IMR-90 (cell line): ENCODE data around the gene RPN2. TPM values are rescaled to one million over a fixed set of nuclear protein-coding genes. Genes with fewer than 3 reads are reported as not detected.

Experiments
- ATAC-seq: fragments of 200-7000 bp; cut with Tn5 transposase; 2 replicates; pipeline ENCODE4 v1.9.1; 2020; ENCODE audit warnings: low read depth, mild to moderate bottlenecking, moderate library complexity
- BruUV-seq: library from RNA; stranded (reverse); fragments of 400-500 nt; replicated peaks from 2 replicates; lab custom pipeline; 2021; lab: Mats Ljungman, UMichigan
- CTCF ChIA-PET: fragments of 300-600 bp; formaldehyde crosslinking; extraction: SDS; loops from one replicate; lab custom pipeline; 2021; ENCODE audit warnings: antibody characterized with exemption; lab: Yijun Ruan, JAX
- POLR2A ChIA-PET: fragments of 300-600 bp; sonication (Branson Sonifier 250); formaldehyde crosslinking; loops from one replicate; lab custom pipeline; 2022; ENCODE audit warnings: antibody characterized with exemption; ENCODE audit not compliant: unreplicated experiment; lab: Charles Lee
- DNase-seq: peaks from one replicate; pipeline ENCODE4 v3.0.0; 2013
- H2AFZ ChIP-seq: replicated peaks from 2 replicates; pipeline ENCODE3; 2013; ENCODE audit warnings: low read length, mild to moderate bottlenecking; ENCODE audit not compliant: poor library complexity
- H2AK5ac ChIP-seq: 2 replicates; pipeline ENCODE4 v1.6.1; 2013; ENCODE audit warnings: low read depth, low read length, inconsistent platforms
- H2AK9ac ChIP-seq: replicated peaks from 2 replicates; pipeline ENCODE3; 2013; ENCODE audit warnings: mild to moderate bottlenecking, low read depth, low read length, moderate library complexity; ENCODE audit not compliant: poor library complexity
- H2BK120ac ChIP-seq: 2 replicates; pipeline ENCODE4 v1.6.1; 2013; ENCODE audit warnings: low read depth, low read length, inconsistent platforms
- H2BK15ac ChIP-seq: 3 replicates; pipeline ENCODE4 v1.6.1; 2013; ENCODE audit warnings: low read depth, low read length, inconsistent platforms
- H2BK20ac ChIP-seq: 2 replicates; pipeline ENCODE4 v1.6.1; 2013; ENCODE audit warnings: low read depth, mild to moderate bottlenecking, inconsistent platforms, low read length, moderate library complexity
- H2BK5ac ChIP-seq: 2 replicates; pipeline ENCODE4 v1.6.1; 2013; ENCODE audit warnings: mild to moderate bottlenecking, low read depth, low read length, inconsistent platforms; ENCODE audit not compliant: poor library complexity, severe bottlenecking
- H3K14ac ChIP-seq: replicated peaks from 2 replicates; pipeline ENCODE4 v1.6.1; 2013; ENCODE audit warnings: low read depth, low read length, inconsistent platforms
- H3K18ac ChIP-seq: 2 replicates; pipeline ENCODE4 v1.6.1; 2013; ENCODE audit warnings: low read depth, low read length, control low read depth
- H3K23ac ChIP-seq: 2 replicates; pipeline ENCODE4 v1.6.1; 2013; ENCODE audit warnings: low read depth, low read length, inconsistent platforms
- H3K27ac ChIP-seq: 2 replicates; pipeline ENCODE4 v1.5.1; 2013; ENCODE audit warnings: mild to moderate bottlenecking, control low read depth, low read length; ENCODE audit not compliant: insufficient read depth
- H3K27me3 ChIP-seq: 2 replicates; pipeline ENCODE4 v1.6.1; 2013; ENCODE audit warnings: low read length; ENCODE audit not compliant: control insufficient read depth, insufficient read depth
- H3K36me3 ChIP-seq: 2 replicates; pipeline ENCODE4 v1.6.1; 2013; ENCODE audit warnings: low read length, mixed read lengths; ENCODE audit not compliant: control insufficient read depth, insufficient read depth
- H3K4ac ChIP-seq: 2 replicates; pipeline ENCODE4 v1.6.1; 2013; ENCODE audit warnings: low read depth, low read length, inconsistent platforms
- H3K4me1 ChIP-seq: 2 replicates; pipeline ENCODE4 v1.6.1; 2013; ENCODE audit warnings: low read length, mixed read lengths; ENCODE audit not compliant: control insufficient read depth, insufficient read depth
- H3K4me2 ChIP-seq: 2 replicates; pipeline ENCODE4 v1.6.1; 2013; ENCODE audit warnings: low read depth, mild to moderate bottlenecking, control low read depth, low read length, moderate library complexity
- H3K4me3 ChIP-seq: 2 replicates; pipeline ENCODE4 v1.5.1; 2013; ENCODE audit warnings: low read depth, mild to moderate bottlenecking, control low read depth, low read length, moderate library complexity; ENCODE audit not compliant: insufficient read depth
- H3K56ac ChIP-seq: 2 replicates; pipeline ENCODE4 v1.6.1; 2013; ENCODE audit warnings: low read length, inconsistent platforms; ENCODE audit not compliant: insufficient read depth; ENCODE audit errors: extremely low read depth
- H3K79me1 ChIP-seq, 2 experiments: 2 replicates each; pipeline ENCODE4 v1.6.1; 2013; ENCODE audit warnings: low read length in 2 of 2, inconsistent platforms in 1 of 2, low read depth in 1 of 2
- H3K9ac ChIP-seq: 2 replicates; pipeline ENCODE4 v1.6.1; 2013; ENCODE audit warnings: low read depth, low read length, control low read depth
- H3K9me1 ChIP-seq: 2 replicates; pipeline ENCODE4 v1.6.1; 2013; ENCODE audit warnings: low read length, inconsistent platforms; ENCODE audit not compliant: insufficient read depth
- H3K9me3 ChIP-seq: 2 replicates; pipeline ENCODE4 v1.6.1; 2013; ENCODE audit warnings: low read length; ENCODE audit not compliant: control insufficient read depth, insufficient read depth
- H4K20me1 ChIP-seq: 2 replicates; pipeline ENCODE4 v1.6.1; 2013; ENCODE audit warnings: low read length, inconsistent platforms; ENCODE audit not compliant: insufficient read depth
- H4K5ac ChIP-seq: 2 replicates; pipeline ENCODE4 v1.6.1; 2013; ENCODE audit warnings: mild to moderate bottlenecking, low read depth, low read length, control low read depth
- H4K8ac ChIP-seq, 2 experiments: 2 replicates each; pipeline ENCODE4 v1.6.1; 2013; ENCODE audit warnings: low read depth in 2 of 2, low read length in 2 of 2, control low read depth in 1 of 2, inconsistent platforms in 1 of 2
- H4K91ac ChIP-seq: 2 replicates; pipeline ENCODE4 v1.6.1; 2013; ENCODE audit warnings: low read depth, low read length, inconsistent platforms; ENCODE audit not compliant: insufficient read depth
- CHD1 ChIP-seq: IDR thresholded peaks from 2 replicates; pipeline ENCODE4 v1.6.1; 2012; ENCODE audit warnings: low read depth, low read length, improper control_type of control experiment
- FOS ChIP-seq: fragments of 150-350 bp; IDR thresholded peaks from 2 replicates; pipeline ENCODE4 v1.6.1; 2016; ENCODE audit warnings: low read depth, low read length
- MAZ ChIP-seq: IDR thresholded peaks from 2 replicates; pipeline ENCODE4 v1.6.1; 2012; ENCODE audit warnings: low read depth, mild to moderate bottlenecking, low read length, improper control_type of control experiment, moderate library complexity, borderline replicate concordance
- POLR2A ChIP-seq: IDR thresholded peaks from 2 replicates; pipeline ENCODE4 v1.6.1; 2012; ENCODE audit warnings: mild to moderate bottlenecking, low read depth, low read length
- SMC3 ChIP-seq: fragments of 150-350 bp; IDR thresholded peaks from 2 replicates; pipeline ENCODE4 v1.6.1; 2016; ENCODE audit warnings: low read depth, mild to moderate bottlenecking, antibody characterized with exemption, low read length, moderate library complexity
- USF2 ChIP-seq: fragments of 150-350 bp; IDR thresholded peaks from 2 replicates; pipeline ENCODE4 v1.6.1; 2017; ENCODE audit warnings: mild to moderate bottlenecking, antibody characterized with exemption, low read length, low read depth
- WGBS, 2 experiments: methylation state at CpG; one replicate each; pipeline versions ENCODE4 v1.1.5 to v1.1.7; 2013; ENCODE audit warnings: missing lambda C conversion rate in 2 of 2; ENCODE audit not compliant: insufficient read length in 1 of 2; ENCODE audit errors: extremely low coverage in 2 of 2; 5-methylcytosine and 5-hydroxymethylcytosine counted together
- dilution Hi-C: fragments of 300-500 bp; cut with HindIII; formaldehyde crosslinking; loops from one replicate; pipeline ENCODE4 v1.14.3; 2018; ENCODE audit warnings: low sequenced_read_pairs; ENCODE audit not compliant: unreplicated experiment
- in situ Hi-C: fragments of 300-500 bp; cut with MboI; formaldehyde crosslinking; loops from 3 replicates; pipeline ENCODE4 v1.14.3; 2019; ENCODE audit warnings: low sequenced_read_pairs, inconsistent platforms, mixed read lengths
- intact Hi-C: fragments of 100-400 bp; cut with micrococcal nuclease; formaldehyde crosslinking; loops from 2 replicates; pipeline ENCODE4 v1.10.0; 2022
- polyA plus RNA-seq, 3 experiments: library from polyadenylated mRNA; depleted of rRNA; stranded (reverse); fragments of >200 nt; gene quantifications; 2 replicates each; pipeline ENCODE4 v1.2.3, GENCODE V29; 2012; ENCODE audit warnings: low replicate concordance in 1 of 3
- total RNA-seq: library from RNA; depleted of rRNA; stranded (reverse); fragments of >200 nt; gene quantifications from 2 replicates; pipeline ENCODE4 v1.2.3, GENCODE V29; 2012

RPN2 gene
- total and polyA plus RNA-seq, 2 of the 4 experiments (the other 2 are of a cell fraction) = 305 to 481 TPM

- no peaks in the 10 kb centered on the region for H3K9me3 ChIP-seq
- H3K36me3 ChIP-seq = peaks cover 39% of the 10 kb centered on the region
- dilution Hi-C loops = no loop called here
- H4K91ac ChIP-seq = no peak overlapping the region
- DNase-seq (no peak), ATAC-seq (no peak)
- no peak for TF ChIP-seq CHD1
- TF ChIP-seq MAZ = no peak
- TF ChIP-seq POLR2A = no peak
- no peak for TF ChIP-seq SMC3
- TF ChIP-seq USF2 = no peak
- no peak for TF ChIP-seq FOS
- H2AFZ ChIP-seq = no peak overlapping the region
- no peak overlapping the region for H2BK5ac ChIP-seq
- H3K18ac ChIP-seq = no peak overlapping the region
- no peak overlapping the region for H3K14ac ChIP-seq
- H3K27ac ChIP-seq = no peak overlapping the region
- no peak overlapping the region for H3K23ac ChIP-seq
- no peak overlapping the region for H4K5ac ChIP-seq
- CTCF ChIA-PET = no interaction called here
- H3K9ac ChIP-seq = no peak overlapping the region
- no TSS peak for BruUV-seq
- no peak overlapping the region for H3K4me2 ChIP-seq
- H4K8ac ChIP-seq = no peak overlapping the region
- in situ Hi-C loops = no loop called here
- peaks cover 0 to 11% of the 10 kb centered on the region in 2 experiments; a peak in 1 of 4 replicates for H3K79me1 ChIP-seq
- H2AK9ac ChIP-seq = no peak overlapping the region
- intact Hi-C loops = no loop called here
- no peak overlapping the region for H3K4ac ChIP-seq
- H2BK120ac ChIP-seq = no peak overlapping the region
- no peak overlapping the region for H2AK5ac ChIP-seq
- no peaks in the 10 kb centered on the region for H3K27me3 ChIP-seq
- no peak overlapping the region for H2BK15ac ChIP-seq
- no peak overlapping the region for H3K56ac ChIP-seq
- peaks cover 8% of the 10 kb centered on the region; the same call in 1 of the 2 replicates for H3K4me1 ChIP-seq
- H3K4me3 ChIP-seq = no peak overlapping the region
- peaks cover 7% of the 10 kb centered on the region; the same call in 1 of the 2 replicates for H4K20me1 ChIP-seq
- H2BK20ac ChIP-seq = no peak overlapping the region
- peaks cover 10% of the 10 kb centered on the region for H3K9me1 ChIP-seq
- WGBS, 2 experiments = 71% methylated on average over 5 of the region's 16 CpGs; no CpG with 5 or more reads in 1 of the 2 experiments
- POLR2A ChIA-PET = no interaction called here
Measured at GRCh38 chr20:37243076-37243936, 64.2 kb downstream of the RPN2 start.
